HepG2 (cell line): ENCODE data around the gene RASL12. TPM values are rescaled to one million over a fixed set of nuclear protein-coding genes. Genes with fewer than 3 reads are reported as not detected.
A peak's percentile ranks its signal among the peaks of the same experiment; 100 is the strongest.
"Not testable (repeated sequence)": the region's sequence is repeated elsewhere in the genome, so short reads cannot be mapped to it uniquely, and the experiment has no call there.

Experiments used
- ATAC-seq: fragments of 200-7000 bp; cut with Tn5 transposase; 3 replicates; pipeline ENCODE4 v1.9.1; 2020; ENCODE audit warnings: mild to moderate bottlenecking, moderate library complexity
- BruUV-seq: library from RNA; stranded (reverse); fragments of 400-500 nt; replicated peaks from 2 replicates; lab custom pipeline; 2021; lab: Mats Ljungman, UMichigan
- CTCF ChIA-PET: fragments of 300-600 bp; formaldehyde crosslinking; extraction: SDS; loops from one replicate; lab custom pipeline; 2021; ENCODE audit warnings: low total read pairs, inconsistent platforms, low intra/inter-chr PET ratio; lab: Yijun Ruan, JAX
- POLR2A ChIA-PET: fragments of 350-600 bp; sonication (Branson Sonifier 250); formaldehyde crosslinking; loops from one replicate; lab custom pipeline; 2020; ENCODE audit warnings: antibody characterized with exemption, inconsistent platforms; lab: Yijun Ruan, JAX
- DNase-seq: peaks from one replicate; pipeline ENCODE4 v3.0.0-alpha.2; 2015; ENCODE audit warnings: low spot score
- FAIRE-seq: peaks from 3 replicates; lab custom pipeline; 2011; peaks lifted over from hg19 to GRCh38; lab: Jason Lieb, UNC
- H2AFZ ChIP-seq: one replicate; pipeline ENCODE4 v1.6.1; 2011; ENCODE audit warnings: low read length, inconsistent platforms
- H3K27ac ChIP-seq: fragments of 300-600 bp; 3 replicates; pipeline ENCODE4 v1.8.0; 2011; ENCODE audit warnings: mixed run types, mild to moderate bottlenecking, mixed read lengths, low read length, inconsistent platforms; ENCODE audit not compliant: insufficient read depth; ENCODE audit errors: extremely low read length
- H3K27me3 ChIP-seq, 2 experiments: fragments of 200-600 bp in 1 of 2; 2 replicates in 1 of 2; 3 replicates in 1 of 2; pipeline versions ENCODE4 v1.6.0 to v1.8.0; 2011; ENCODE audit warnings: low read length in 2 of 2, mild to moderate bottlenecking in 2 of 2, moderate library complexity in 2 of 2, inconsistent platforms in 1 of 2; ENCODE audit not compliant: insufficient read depth in 2 of 2, control insufficient read depth in 1 of 2
- H3K36me3 ChIP-seq, 2 experiments: fragments of 200-600 bp in 1 of 2; replicated peaks in 1 of 2; 2 replicates in 1 of 2; 3 replicates in 1 of 2; pipeline versions ENCODE4 v1.5.1 to v1.8.0; 2011; ENCODE audit warnings: low read length in 2 of 2, inconsistent platforms in 1 of 2; ENCODE audit not compliant: insufficient read depth in 2 of 2, control insufficient read depth in 1 of 2
- H3K4me1 ChIP-seq: 2 replicates; pipeline ENCODE4 v1.5.1; 2012; ENCODE audit warnings: low read length, inconsistent platforms; ENCODE audit not compliant: insufficient read depth
- H3K4me2 ChIP-seq: 2 replicates; pipeline ENCODE4 v1.6.0; 2011; ENCODE audit warnings: low read depth, low read length, inconsistent platforms
- H3K4me3 ChIP-seq, 3 experiments: fragments of 200-600 bp in 1 of 3; sonication (generic), shearing (Covaris generic) in 1 of 3; replicated peaks in 1 of 3; 2 replicates each; pipeline ENCODE4 v1.5.1; 2011 to 2016; ENCODE audit warnings: low read length in 3 of 3, inconsistent platforms in 2 of 3, low read depth in 2 of 3, mild to moderate bottlenecking in 2 of 3, control low read depth in 1 of 3, mixed read lengths in 1 of 3; ENCODE audit not compliant: insufficient read depth in 1 of 3
- H3K79me2 ChIP-seq: one replicate; pipeline ENCODE4 v1.6.1; 2011; ENCODE audit warnings: low read length, inconsistent platforms; ENCODE audit not compliant: insufficient read depth
- H3K9ac ChIP-seq: 2 replicates; pipeline ENCODE4 v1.6.0; 2011; ENCODE audit warnings: mild to moderate bottlenecking, low read depth, low read length, inconsistent platforms; ENCODE audit not compliant: insufficient read depth
- H3K9me3 ChIP-seq: 2 replicates; pipeline ENCODE4 v1.5.1; 2012; ENCODE audit warnings: mild to moderate bottlenecking, low read length
- H4K20me1 ChIP-seq: 2 replicates; pipeline ENCODE4 v1.6.0; 2011; ENCODE audit warnings: inconsistent platforms, mild to moderate bottlenecking, low read length, moderate library complexity; ENCODE audit not compliant: insufficient read depth
- ARNTL ChIP-seq: sonication (generic); formaldehyde crosslinking; IDR thresholded peaks from 2 replicates; pipeline ENCODE4 v1.4.0; 2020; ENCODE audit warnings: mild to moderate bottlenecking, missing genetic modification reagents
- CEBPB ChIP-seq: IDR thresholded peaks from 2 replicates; pipeline ENCODE4 v1.6.1; 2011; ENCODE audit warnings: low read depth, low read length, improper control_type of control experiment, borderline replicate concordance
- CREM ChIP-seq, 2 experiments: sonication (generic) in 1 of 2; formaldehyde crosslinking in 1 of 2; IDR thresholded peaks; 2 replicates each; pipeline versions ENCODE4 v1.4.0 to v1.6.1; 2016 to 2020; ENCODE audit warnings: antibody characterized with exemption in 1 of 2, mild to moderate bottlenecking in 1 of 2, missing genetic modification reagents in 1 of 2
- ELF3 ChIP-seq: IDR thresholded peaks from 2 replicates; pipeline ENCODE4 v1.6.1; 2016; ENCODE audit warnings: missing genetic modification reagents, missing compliant biosample characterization
- FOSL2 ChIP-seq: sonication (generic); formaldehyde crosslinking; IDR thresholded peaks from 2 replicates; pipeline ENCODE4 v1.4.0; 2020; ENCODE audit warnings: missing genetic modification reagents
- FOXA1 ChIP-seq, 2 experiments: fragments of 450-650 bp in 1 of 2; sonication (generic) in 1 of 2; formaldehyde crosslinking in 1 of 2; IDR thresholded peaks; 2 replicates each; pipeline versions ENCODE4 v1.4.0 to v1.6.1; 2016 to 2020; ENCODE audit warnings: missing genetic modification reagents in 1 of 2
- NR2F6 ChIP-seq, 2 experiments: IDR thresholded peaks; 2 replicates each; pipeline ENCODE4 v1.6.1; 2016; ENCODE audit warnings: antibody characterized with exemption in 1 of 2, mild to moderate bottlenecking in 1 of 2
- REPIN1 ChIP-seq: sonication (generic); formaldehyde crosslinking; IDR thresholded peaks from 2 replicates; pipeline ENCODE4 v1.8.0; 2022; ENCODE audit warnings: missing genetic modification reagents, low read depth, mild to moderate bottlenecking, borderline replicate concordance
- SOX13 ChIP-seq, 3 experiments: fragments of 450-650 bp in 1 of 3; sonication (generic) in 1 of 3; formaldehyde crosslinking in 1 of 3; IDR thresholded peaks in 2 of 3; conservative IDR thresholded peaks in 1 of 3; 2 replicates each; pipeline versions ENCODE4 v1.5.0 to v1.6.1; 2016 to 2020; ENCODE audit warnings: antibody characterized with exemption in 1 of 3, mild to moderate bottlenecking in 1 of 3, missing compliant biosample characterization in 1 of 3, missing genetic modification reagents in 1 of 3, moderate library complexity in 1 of 3
- TOPORS ChIP-seq: sonication (generic); formaldehyde crosslinking; IDR thresholded peaks from 2 replicates; pipeline ENCODE4 v1.8.0; 2023; ENCODE audit warnings: mild to moderate bottlenecking, missing genetic modification reagents
- ZBTB7B ChIP-seq: sonication (generic); formaldehyde crosslinking; IDR thresholded peaks from 2 replicates; pipeline ENCODE4 v1.4.0; 2020; ENCODE audit warnings: missing genetic modification reagents
- WGBS: methylation state at CpG from one replicate; pipeline ENCODE4 v1.1.6; 2017; ENCODE audit warnings: low lambda C conversion rate; 5-methylcytosine and 5-hydroxymethylcytosine counted together
- in situ Hi-C: cut with HindIII; loops from 2 replicates; pipeline ENCODE4 v1.10.0; 2017; ENCODE audit warnings: low pct_unique_long_range_greater_than_20kb; ENCODE audit not compliant: extremely low pct_ligation_motif_present
- intact Hi-C: fragments of 100-400 bp; cut with micrococcal nuclease; formaldehyde crosslinking; loops from one replicate; pipeline ENCODE4 v1.10.0; 2022; ENCODE audit not compliant: unreplicated experiment
- polyA plus RNA-seq, 8 experiments: library from polyadenylated mRNA; depleted of rRNA in 3 of 8; stranded (reverse) in 7 of 8; unstranded in 1 of 8; fragments of >200 nt; fragmentation: Illumina TruSeq in 4 of 8; extraction: Trizol in 4 of 8; gene quantifications; 2 replicates each; pipeline versions ENCODE4 v1.2.1 to v1.2.3, GENCODE V29; 2011 to 2016; ENCODE audit warnings: low read depth in 4 of 8, missing spikeins in 1 of 8, mixed read lengths in 1 of 8; ENCODE audit not compliant: insufficient read depth in 1 of 8
- total RNA-seq, 5 experiments: library from RNA; depleted of rRNA; stranded (reverse); fragments of >200 nt; fragmentation: Illumina TruSeq; extraction: Trizol; gene quantifications; 2 replicates each; pipeline ENCODE4 v1.2.3, GENCODE V29; 2016; ENCODE audit warnings: low read depth in 1 of 5
- TF ChIP-seq, protein P1 (sequence below): sonication (generic); formaldehyde crosslinking; IDR thresholded peaks from 2 replicates; pipeline ENCODE4 v1.4.0; 2020; ENCODE audit warnings: low read depth, mild to moderate bottlenecking, missing genetic modification reagents
- TF ChIP-seq, protein P2 (sequence below), 2 experiments: fragments of 450-650 bp in 1 of 2; sonication (generic) in 1 of 2; formaldehyde crosslinking; IDR thresholded peaks; 2 replicates each; pipeline versions ENCODE4 v1.5.0 to v1.8.0; 2020 to 2022; ENCODE audit warnings: mild to moderate bottlenecking in 1 of 2, missing genetic modification reagents in 1 of 2
- TF ChIP-seq, protein P3 (sequence below), 2 experiments: sonication (generic) in 1 of 2; formaldehyde crosslinking in 1 of 2; IDR thresholded peaks; 2 replicates each; pipeline versions ENCODE4 v1.5.1 to v1.6.1; 2011 to 2020; ENCODE audit warnings: borderline replicate concordance in 1 of 2, low read depth in 1 of 2, low read length in 1 of 2, mild to moderate bottlenecking in 1 of 2, missing genetic modification reagents in 1 of 2, moderate library complexity in 1 of 2

Gene RASL12
- total and polyA plus RNA-seq, 2 of the 13 experiments (the other 11 are each of a cell fraction or from before 2014, with no cell fraction given): 0.16 to 0.55 TPM

DNA sequence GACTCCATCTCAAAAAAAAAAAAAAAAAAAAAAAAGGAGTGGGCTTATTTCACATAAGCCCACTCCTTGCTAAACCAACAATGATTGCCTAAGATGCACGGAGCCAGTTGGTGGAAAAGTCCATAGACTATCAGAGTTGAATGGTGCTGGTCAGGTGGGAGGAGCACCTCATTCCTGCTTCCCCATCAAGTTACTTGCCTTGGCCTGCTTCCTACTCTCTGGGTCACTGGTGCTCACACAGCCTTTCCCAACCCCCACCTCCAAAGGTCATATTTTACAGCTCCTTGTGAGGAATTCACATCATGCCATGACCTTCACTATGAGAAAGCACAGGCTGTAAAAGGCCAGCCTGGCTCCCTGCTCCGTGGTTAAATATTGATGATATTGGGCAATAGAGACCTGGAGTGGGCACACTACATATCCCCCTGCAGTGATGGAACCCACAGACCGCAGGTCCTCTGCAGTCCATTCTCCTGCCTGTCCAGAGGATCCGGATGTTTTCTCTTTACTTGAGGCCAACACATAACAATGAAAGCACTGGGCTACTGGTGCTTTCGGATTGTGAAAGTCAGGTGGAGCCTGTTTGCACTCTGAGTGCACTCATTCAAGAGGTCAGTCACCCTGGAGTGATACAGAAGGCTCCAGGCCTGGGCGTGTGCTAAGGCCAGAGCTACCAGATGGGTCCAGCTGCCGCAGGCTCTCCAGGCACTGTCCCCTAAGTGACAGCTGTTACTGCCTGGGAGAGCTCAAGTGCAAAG, 22.9 kb downstream of the RASL12 start, which contains the start of gene SLC51B (continued):
- TF ChIP-seq, protein P1, sequence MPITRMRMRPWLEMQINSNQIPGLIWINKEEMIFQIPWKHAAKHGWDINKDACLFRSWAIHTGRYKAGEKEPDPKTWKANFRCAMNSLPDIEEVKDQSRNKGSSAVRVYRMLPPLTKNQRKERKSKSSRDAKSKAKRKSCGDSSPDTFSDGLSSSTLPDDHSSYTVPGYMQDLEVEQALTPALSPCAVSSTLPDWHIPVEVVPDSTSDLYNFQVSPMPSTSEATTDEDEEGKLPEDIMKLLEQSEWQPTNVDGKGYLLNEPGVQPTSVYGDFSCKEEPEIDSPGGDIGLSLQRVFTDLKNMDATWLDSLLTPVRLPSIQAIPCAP (CRISPR knock-in tag): no peak

DNA sequence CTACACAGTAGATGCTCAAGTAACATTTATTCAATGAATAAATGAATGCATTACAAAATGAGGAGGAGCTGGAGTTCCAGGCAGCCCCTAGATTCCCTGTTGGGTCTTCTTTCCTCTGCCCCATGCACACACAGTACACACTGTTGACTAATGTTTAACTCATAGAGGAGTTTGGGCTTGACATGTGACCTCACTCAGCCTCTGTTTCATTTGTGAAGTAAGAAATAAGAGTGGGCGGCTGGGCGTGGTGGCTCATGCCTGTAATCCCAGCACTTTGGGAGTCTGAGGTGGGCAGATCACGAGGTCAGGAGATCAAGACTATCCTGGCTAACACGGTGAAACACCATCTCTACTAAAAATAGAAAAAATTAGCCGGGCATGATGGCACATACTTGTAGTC, 23.6 kb downstream of the RASL12 start:
- peak; percentile 95 for DNase-seq
- FAIRE-seq: peak; percentile 57
- peak; percentile 84 for ATAC-seq
- BruUV-seq; intact Hi-C loops; H3K79me2 ChIP-seq; in situ Hi-C loops; H3K27me3 ChIP-seq; H4K20me1 ChIP-seq; H3K36me3 ChIP-seq; H3K9me3 ChIP-seq; H2AFZ ChIP-seq; TF ChIP-seq FOXA1 (IDR thresholded peaks at IDR 0.05); CREM (CRISPR knock-in tag; IDR thresholded peaks at IDR 0.05); SOX13 (IDR thresholded peaks at IDR 0.05): not testable (repeated sequence)
- POLR2A ChIA-PET: interaction anchor here (0.6 to 2.1 kb wide), 10 partner anchors 10 to 334 kb away, joined by 3 to 8 read pairs (median 5); partner anchors contain the start of genes CLPX, PARP16, PDCD7 and RNU5B-1
- peak overlapping the region; percentile 75 for H3K4me2 ChIP-seq
- CTCF ChIA-PET: interaction anchor here (1.0 kb wide), 1 partner anchor 10 kb away, joined by 3 read pairs; no protein-coding TSS in a partner anchor
- peak overlapping the region; percentile 89 for H3K27ac ChIP-seq
- H3K4me3 ChIP-seq: peak overlapping the region in 2 of 3 experiments; percentile 18 to 32; a peak in 3 of 6 replicates
- peaks cover 90% of the 10 kb centered on the region for H3K4me1 ChIP-seq
- H3K9ac ChIP-seq: peak overlapping the region; percentile 40; the same call in 1 of the 2 replicates
- 2% methylated on average over 5 of the region's 5 CpGs for WGBS
- TF ChIP-seq, protein P2, sequence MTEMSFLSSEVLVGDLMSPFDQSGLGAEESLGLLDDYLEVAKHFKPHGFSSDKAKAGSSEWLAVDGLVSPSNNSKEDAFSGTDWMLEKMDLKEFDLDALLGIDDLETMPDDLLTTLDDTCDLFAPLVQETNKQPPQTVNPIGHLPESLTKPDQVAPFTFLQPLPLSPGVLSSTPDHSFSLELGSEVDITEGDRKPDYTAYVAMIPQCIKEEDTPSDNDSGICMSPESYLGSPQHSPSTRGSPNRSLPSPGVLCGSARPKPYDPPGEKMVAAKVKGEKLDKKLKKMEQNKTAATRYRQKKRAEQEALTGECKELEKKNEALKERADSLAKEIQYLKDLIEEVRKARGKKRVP (CRISPR knock-in tag; IDR thresholded peaks at IDR 0.05): peak in 1 of 2 experiments; percentile 48; a peak in 1 of 4 replicates
- TF ChIP-seq CEBPB: peak; percentile 16; the same call in 1 of the 2 replicates
- 0 out of 2 replicates have a peak, but pooled peaks have one; percentile 35 for TF ChIP-seq ELF3 (CRISPR knock-in tag)
- TF ChIP-seq FOXA1 (CRISPR knock-in tag; IDR thresholded peaks at IDR 0.05): peak; percentile 60; the same call in 1 of the 2 replicates
- TF ChIP-seq ZBTB7B (CRISPR knock-in tag): peak; percentile 9
- TF ChIP-seq ARNTL (CRISPR knock-in tag): peak; percentile 85
- TF ChIP-seq CREM (IDR thresholded peaks at IDR 0.05): 0 out of 2 replicates have a peak, but pooled peaks have one; percentile 15
- TF ChIP-seq REPIN1 (CRISPR knock-in tag): 0 out of 2 replicates have a peak, but pooled peaks have one; percentile 20
- TF ChIP-seq, protein P3, sequence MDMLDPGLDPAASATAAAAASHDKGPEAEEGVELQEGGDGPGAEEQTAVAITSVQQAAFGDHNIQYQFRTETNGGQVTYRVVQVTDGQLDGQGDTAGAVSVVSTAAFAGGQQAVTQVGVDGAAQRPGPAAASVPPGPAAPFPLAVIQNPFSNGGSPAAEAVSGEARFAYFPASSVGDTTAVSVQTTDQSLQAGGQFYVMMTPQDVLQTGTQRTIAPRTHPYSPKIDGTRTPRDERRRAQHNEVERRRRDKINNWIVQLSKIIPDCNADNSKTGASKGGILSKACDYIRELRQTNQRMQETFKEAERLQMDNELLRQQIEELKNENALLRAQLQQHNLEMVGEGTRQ (IDR thresholded peaks at IDR 0.05; ENCODE audit: low read depth, low read length): peak; percentile 45
- TF ChIP-seq, protein P3 (CRISPR knock-in tag; IDR thresholded peaks at IDR 0.05; ENCODE audit: borderline replicate concordance): peak; percentile 69; the same call in 1 of the 2 replicates
- TF ChIP-seq TOPORS (CRISPR knock-in tag): 0 out of 2 replicates have a peak, but pooled peaks have one; percentile 4
- TF ChIP-seq FOSL2: peak; percentile 44
- peak in 1 of 2 experiments; percentile 64; a peak in 2 of 4 replicates for TF ChIP-seq SOX13 (CRISPR knock-in tag; conservative IDR thresholded peaks at IDR 0.05 in 1 of 2, IDR thresholded peaks at IDR 0.05 in 1 of 2)
- peak; percentile 38; the same call in 1 of the 2 replicates for TF ChIP-seq NR2F6 (IDR thresholded peaks at IDR 0.05)
- TF ChIP-seq NR2F6 (CRISPR knock-in tag; IDR thresholded peaks at IDR 0.05): peak; percentile 56; the same call in 1 of the 2 replicates
